Brain pericyte (primary cell): ENCODE data around the gene USHBP1.
"Not testable (repeated sequence)": the region's sequence is repeated elsewhere in the genome, so short reads cannot be mapped to it uniquely, and the experiment has no call there.

Experiments
- DNase-seq: peaks from one replicate; pipeline ENCODE4 v3.0.0-alpha.2; 2012; ENCODE audit warnings: low read depth, low spot score

USHBP1 gene

DNA sequence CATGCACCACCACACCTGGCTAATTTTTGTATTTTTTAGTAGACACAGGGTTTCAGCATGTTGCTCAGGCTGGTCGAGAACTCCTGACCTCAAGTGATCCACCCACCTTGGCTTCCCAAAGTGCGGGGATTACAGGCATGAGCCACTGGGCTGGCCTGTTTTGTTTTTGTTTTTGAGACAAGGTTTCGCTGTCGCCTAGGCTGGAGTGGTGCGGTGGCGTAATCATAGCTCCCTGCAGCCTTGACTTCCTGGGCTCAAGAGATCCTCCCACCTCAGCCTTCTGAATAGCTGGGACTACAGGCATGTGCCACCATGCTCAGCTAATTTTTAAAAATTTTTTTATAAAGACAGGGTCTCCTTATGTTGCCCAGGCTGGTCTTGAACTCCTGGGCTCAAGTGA lies 31.0 kb upstream of the USHBP1 start:
- not testable (repeated sequence) for DNase-seq

DNA sequence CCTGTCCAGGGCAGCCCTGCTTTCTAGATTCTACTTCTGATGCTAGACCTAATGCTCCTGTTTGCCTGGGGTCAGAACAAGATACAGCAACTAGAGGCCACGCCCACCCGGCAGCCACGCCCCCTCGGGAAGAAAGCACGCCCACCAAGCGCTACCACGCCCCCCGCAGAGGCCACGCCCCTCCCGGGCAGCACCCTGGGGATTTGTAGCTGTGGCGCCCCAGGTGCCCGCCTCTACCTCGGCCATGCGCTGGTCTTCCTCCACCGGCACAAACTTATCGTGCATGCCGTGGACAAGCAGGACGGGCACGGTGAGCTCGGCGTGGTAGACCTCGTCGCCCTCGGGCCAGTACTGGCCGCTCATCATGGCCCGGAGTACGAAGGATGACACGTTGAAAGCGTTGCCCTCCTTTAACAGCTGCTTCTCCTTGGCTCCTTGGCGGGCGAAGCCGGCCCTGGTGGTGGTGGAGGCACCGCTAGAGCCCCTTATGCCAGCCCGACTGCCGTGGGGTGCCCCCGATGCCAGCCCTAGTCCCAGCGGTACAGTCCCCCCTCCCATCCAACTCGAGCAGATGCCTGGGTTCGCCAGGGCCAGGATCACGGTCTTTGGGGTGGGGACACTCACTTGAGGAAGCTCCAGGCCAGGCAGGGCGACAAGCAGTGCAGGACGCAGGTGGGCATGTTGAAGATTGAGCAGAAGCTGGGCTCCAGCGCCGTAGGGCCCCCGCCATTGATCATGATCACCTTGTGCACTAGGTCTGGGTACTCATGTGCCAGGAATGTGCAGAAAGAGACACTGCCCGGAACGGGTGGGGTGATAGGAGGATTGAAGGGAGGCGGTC lies 29.7 kb upstream of the USHBP1 start:
- DNase-seq = no peak

DNA sequence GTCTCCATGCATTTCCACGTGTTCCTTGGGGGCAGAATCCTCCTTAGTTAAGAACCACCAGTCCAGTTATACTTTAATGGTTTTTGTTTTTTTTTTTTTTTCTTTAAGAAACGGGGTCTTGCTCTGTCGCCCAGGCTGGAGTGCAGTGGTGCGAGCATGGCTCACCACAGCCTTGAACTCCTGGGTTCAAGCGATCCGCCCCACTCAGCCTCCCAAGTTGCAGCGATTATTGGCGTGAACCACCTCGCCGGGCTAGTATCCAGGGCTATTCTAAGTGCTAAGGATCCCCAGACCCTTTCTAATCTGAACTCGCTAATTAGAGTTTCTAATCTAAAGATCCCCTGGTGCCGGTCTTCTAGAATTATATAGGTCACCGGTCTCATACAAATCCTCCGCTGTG lies 29.1 kb upstream of the USHBP1 start:
- no peak for DNase-seq

DNA sequence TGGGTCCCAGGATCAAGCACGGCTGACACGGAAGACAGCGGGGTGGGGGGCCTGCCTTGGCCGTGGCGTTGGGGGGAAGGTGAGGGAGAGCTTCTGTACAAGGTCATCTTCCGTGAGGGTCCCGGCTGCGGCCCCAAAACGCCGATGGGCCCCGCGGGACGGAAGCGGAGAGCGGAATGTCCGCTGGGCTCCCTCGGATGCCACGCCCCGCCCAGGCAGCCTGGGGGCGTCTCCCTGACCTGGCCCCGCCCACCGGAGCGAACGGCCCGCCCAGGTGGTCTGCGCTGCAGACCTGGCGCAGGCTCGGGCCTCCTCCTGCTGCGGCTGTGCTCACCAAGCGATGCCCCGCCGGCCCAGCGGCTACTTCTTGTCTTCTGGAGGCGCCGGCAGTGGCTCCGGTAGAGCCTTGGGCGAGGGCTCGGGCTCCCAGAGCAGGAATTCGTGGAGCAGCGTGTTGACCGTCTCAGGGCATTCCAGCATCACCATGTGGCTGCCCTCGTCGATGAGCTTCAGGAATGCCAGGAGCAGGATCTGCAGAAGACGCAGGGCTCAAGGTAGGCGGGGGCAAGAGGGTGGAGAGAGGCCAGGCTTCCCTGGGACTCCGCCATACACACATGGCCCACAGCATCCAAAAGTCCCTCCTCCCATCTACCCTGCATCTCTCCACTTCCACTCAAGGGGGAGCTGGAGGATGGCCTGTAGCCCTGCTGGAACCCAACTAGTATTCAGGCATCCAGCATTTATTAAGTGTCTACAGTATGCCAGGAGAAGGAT lies 27.9 kb upstream of the USHBP1 start:
- DNase-seq = peak; percentile 61

DNA sequence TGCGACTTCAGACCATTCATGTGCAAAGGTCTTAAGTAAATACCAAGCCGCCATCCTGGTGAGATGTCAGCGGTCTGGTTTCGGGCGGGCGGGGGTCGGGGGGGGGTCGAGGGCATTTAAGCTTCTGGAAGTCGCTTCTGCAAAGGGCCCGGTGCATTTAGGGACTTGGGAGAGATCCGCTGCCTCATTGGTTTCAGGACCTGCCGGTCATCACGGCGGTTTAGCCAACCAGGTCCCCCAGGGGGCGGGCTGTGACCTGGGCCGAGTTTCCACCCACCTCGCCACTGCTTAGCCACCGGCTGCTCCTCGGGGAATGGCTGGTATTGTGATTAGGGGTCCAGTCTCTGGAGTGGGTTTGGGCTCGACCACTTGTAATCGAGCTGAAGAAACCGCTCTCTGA lies 24.9 kb upstream of the USHBP1 start:
- DNase-seq = no peak

DNA sequence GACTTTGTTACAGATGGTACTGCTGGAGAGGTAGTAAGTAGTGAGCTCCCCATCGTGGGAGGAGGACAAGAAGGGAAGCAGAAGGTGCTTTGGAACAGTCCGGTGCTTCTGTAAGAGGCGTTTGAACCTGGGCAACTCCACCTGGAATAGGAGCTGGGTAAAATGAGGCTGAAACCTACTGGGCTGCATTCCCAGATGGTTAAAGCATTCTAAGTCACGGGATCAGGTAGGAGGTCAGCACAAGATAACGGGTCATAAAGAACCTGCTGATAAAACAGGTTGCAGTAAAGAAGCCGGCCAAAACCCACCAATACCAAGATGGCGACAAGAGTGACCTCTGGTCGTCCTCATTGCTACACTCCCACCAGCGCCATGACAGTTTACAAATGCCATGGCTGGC lies 22.2 kb upstream of the USHBP1 start:
- no peak for DNase-seq

DNA sequence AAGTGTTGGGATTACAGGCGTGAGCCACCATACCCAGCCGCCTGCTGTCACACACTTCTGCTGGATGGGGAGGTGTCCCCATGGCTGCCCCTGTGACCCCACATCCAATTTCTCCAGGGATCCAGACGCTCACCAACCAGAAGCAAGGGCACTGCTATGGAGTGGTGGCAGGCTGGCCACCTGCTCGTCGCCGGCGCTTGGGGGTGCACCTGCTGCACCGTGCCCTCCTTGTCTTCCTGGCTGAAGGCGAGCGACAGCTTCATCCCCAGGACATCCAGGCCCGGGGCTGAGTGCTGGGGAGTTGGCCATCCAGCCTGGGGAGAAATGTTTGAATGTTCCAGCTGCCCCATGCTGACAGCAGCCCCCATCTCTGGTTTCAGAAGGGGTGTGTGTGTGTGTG lies 21.7 kb upstream of the USHBP1 start:
- DNase-seq = no peak

DNA sequence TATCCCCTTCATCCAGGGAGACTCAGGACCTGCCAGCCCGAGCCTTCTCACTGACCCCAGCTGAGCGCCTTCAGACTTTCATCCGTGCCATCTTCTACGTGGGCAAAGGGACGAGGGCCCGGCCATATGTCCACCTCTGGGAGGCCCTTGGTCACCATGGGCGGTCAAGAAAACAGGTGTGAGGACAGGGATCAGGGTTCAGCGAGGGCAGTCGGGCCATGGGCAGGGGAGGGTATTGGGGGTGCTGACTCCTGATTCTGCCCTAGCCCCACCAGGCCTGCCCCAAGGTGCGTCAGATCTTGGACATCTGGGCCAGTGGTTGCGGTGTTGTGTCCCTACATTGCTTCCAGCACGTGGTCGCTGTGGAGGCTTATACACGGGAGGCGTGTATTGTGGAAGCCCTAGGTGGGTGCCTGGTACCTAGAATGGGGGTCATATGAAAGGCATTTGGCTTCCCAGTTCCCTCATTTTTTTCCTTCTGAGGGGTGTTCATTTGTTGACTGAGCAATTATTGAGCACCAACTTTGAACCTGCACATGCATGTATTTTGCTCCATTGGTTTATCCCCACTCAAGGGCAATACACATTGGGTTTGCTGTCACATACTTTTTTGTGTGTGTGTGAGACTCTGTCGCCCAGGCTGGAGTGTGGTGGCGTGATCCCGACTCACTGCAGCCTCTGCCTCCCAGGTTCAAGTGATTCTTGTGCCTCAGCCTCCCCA lies 21.0 kb upstream of the USHBP1 start:
- no peak for DNase-seq

DNA sequence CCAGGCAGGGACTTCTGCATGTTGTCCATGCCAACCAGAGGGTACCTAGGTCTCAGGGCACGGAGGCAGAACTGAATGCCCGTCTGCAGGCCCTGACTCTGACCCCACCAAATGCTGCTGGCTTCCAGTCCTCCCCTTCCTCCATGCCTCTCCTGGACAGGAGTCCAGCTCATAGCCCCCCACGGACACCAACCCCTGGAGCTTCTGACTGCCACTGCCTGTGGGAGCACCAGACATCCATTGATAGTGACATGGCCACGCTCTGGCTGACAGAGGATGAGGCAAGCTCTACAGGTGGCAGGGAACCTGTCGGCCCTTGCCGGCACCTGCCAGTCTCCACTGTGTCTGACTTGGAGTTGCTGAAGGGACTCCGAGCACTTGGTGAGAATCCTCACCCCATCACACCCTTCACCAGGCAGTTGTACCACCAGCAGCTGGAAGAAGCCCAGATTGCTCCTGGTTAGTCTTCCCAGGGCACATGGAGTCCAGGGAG lies 19.0 kb upstream of the USHBP1 start:
- DNase-seq = no peak

DNA sequence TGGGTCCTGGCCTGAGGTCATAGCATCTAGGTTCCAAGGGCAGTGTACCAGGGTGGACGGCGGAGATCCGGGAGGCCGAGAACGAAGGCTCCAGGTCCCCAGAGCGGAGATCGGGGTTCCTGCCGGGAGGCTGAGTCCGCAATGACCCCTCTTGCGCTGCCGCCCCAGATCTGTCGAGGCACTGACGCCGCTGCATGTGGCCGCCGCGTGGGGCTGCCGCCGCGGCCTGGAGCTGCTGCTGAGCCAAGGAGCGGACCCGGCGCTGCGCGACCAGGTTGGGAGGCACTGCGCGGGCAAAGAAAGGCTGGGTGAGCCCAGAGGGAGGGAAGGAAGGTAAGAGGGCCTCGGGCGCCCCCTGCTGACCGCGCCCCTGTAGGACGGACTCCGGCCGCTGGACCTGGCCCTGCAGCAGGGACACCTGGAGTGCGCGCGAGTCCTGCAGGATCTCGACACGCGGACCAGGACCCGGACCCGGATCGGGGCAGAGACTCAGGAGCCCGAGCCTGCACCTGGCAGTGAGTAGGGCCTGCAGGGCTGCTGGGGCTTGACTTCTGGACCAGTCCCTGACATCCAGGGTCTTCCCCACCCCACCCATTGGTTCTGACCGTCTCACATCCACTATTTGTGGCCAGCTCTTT lies 18.1 kb upstream of the USHBP1 start:
- DNase-seq = no peak

DNA sequence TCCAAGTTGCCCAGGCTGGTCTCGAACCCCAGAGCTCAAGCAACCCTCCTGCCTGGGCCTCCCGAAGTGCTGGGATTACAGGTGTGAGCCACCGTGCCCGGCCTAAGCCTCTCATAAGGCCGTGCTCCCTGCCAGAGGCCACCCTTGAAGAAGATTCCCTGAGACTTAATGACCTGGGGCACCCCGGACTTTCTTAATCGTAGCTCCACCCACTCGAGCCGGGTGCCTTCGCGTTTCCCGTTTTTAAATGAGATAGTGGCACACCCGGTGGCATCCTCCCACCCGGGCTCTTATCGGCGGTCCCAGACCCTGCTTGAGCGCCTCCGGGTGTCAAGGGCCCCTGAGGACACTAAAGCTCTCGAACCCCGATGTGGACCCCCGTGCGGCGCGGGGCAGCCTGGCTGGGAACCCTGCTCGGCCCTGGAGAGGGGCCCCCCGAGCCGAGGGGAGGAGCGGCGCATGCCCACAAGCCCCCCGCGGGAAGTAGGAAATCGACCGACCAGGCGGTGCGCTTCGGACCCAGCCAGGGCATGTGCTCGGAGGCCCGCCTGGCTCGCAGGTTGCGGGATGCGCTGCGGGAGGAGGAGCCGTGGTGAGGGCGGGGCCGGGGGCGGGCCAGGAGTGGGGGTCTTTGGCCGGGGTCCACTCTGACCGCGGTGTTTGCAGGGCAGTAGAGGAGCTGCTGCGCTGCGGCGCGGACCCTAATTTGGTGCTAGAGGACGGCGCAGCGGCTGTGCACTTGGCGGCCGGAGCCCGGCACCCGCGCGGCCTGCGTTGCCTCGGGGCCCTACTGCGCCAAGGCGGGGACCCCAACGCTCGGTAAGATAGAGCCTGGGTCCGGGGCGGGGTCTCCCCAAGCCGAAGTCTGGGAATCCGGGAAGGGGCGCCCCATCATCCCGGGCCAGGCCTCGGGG lies 17.1 kb upstream of the USHBP1 start, which contains the start of gene ANKLE1:
Gene ANKLE1 (plus strand): TSS at position 511 of the 914 bp plus-strand sequence. CDS start 20 bp downstream, at position 531.
- DNase-seq = no peak

DNA sequence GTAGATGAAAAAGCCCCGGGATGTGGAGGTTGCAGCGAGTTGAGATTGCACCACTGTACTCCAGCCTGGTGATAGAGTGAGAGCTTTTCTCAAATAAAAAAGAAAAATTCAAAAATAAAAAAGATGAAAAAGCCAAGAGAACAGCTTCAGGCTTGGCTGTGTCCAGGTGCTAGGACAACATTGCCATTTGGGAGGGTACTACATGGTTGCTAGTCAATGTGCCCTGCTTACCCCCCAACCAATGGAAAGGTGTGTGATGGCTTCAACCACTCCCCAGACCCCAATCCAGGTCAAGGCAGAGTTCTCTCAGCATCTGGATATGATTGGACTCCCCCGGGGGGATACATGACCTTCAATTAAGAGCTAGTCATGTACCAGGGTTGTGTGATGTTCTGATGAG lies 14.9 kb upstream of the USHBP1 start:
- DNase-seq = no peak

DNA sequence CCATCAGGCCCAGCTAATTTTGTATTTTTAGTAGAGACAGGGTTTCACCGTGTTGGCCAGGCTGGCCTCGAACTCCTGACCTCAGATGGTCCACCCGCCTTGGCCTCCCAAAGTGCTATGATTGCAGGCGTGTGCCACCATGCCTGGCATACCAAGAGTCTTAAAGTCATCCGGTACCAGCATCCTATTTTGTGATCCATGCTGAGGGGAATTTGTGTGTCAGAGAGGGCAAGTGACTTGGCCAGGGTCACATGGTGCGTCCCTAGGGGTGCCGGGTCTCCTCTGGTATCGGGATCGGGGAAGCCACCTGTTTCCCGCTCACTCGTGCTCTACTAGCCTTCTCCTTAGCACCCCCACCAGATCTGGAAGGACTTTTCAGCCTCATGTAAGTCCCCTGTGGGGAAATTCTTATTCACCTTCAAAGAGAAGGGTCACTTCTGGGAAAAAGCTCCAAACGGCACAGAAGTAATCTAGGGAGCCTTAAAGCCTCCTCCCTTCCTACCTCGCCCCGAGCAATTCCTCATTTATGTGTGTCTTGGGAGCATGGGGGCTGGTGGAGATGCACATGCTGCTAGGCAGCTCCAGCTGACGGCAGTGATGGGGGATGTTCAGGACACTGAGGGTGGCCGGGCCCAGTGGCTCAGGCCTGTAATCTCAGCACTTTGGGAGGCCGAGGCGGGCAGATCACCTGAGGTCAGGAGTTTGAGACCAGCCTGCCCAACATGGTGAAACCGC lies 11.1 kb upstream of the USHBP1 start:
- DNase-seq = no peak

DNA sequence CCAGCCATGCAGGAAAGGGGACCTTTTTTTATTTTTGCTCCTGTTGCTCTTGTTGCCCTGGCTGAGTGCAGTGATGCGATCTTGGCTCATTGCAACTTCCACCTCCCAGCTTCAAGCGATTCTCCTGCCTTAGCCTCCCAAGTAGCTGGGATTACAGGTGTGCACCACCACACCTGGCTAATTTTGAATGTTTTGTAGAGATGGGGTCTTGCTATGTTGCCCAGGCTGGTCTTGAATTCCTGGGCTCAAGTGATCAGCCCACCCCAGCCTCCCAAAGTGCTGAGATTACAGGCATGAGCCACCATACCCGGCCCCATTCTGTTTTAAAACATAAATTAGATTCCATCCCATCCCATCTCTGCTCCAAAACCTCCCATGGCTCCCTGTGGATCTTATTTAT lies 10.3 kb upstream of the USHBP1 start:
- not testable (repeated sequence) for DNase-seq

DNA sequence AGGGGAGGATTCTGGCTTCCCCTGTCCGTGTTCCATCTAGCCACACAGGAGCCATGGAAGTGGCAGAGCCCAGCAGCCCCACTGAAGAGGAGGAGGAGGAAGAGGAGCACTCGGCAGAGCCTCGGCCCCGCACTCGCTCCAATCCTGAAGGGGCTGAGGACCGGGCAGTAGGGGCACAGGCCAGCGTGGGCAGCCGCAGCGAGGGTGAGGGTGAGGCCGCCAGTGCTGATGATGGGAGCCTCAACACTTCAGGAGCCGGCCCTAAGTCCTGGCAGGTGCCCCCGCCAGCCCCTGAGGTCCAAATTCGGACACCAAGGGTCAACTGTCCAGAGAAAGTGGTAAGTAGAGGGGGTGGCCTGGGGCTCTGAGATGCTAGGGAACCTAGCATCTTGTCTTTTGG lies 4.2 kb upstream of the USHBP1 start:
- no peak for DNase-seq

DNA sequence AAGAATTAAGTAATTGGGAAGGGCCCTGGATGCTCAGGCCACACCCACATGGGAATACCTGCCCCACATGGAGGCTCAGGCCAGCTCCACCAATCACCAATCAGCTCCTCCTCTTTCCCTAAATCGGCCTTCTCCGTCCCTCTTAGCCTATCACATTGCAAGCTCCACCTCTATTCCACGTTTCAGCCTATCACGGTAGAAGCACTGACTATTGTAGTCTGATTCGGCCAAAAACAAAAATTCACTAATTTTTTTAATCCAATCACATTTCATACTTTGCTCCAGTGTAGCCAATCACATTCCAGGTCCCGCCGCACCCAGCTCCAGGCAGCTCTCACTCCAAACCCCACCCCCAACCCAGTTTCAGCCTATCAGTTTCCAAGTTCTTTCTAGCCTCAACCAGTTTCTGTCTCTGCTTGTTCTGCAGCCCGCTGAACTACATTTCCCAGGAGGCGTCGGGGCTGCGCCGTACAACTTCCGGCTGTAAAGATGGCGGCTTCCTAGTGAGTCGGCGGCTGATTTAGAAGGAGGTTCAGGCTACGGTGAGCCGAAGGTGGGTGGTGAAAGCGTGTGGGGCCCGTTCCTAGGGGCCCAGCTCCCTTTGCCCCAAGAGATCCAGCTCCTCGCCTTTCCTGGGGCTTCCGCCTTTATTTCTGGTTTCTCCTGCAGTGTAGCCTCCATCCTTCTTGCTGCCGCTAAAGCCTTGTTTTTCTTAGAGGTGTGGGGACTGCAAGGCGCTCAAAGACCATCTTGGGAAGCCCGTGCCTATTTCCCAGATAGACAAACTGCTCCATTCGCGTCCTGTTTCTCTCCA lies 2.6 kb upstream of the USHBP1 start, which contains the start of gene BABAM1:
Gene BABAM1 (plus strand): TSS at position 469 of the 814 bp plus-strand sequence. CDS start 1,364 bp downstream, outside the sequence.
- peak; percentile 95 for DNase-seq

DNA sequence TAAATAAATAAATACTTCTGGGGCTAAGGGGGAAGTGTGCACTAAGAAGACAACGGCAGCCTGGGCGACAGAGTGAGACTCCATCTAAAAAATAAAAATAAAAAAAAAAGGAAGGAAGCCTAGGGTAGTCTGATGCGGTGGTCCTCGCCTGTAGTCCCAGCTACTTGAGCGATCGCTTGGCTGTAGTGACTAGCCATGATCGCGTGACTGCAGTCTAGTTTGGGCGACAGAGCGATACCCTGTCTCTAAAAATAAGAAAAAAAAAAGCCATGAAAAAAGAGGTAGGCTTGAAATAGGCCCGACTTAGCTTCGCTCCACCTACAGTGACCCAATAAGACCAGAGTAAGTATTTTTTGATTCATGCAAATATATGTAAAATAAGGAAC lies 2.0 kb upstream of the USHBP1 start:
- DNase-seq = no peak

DNA sequence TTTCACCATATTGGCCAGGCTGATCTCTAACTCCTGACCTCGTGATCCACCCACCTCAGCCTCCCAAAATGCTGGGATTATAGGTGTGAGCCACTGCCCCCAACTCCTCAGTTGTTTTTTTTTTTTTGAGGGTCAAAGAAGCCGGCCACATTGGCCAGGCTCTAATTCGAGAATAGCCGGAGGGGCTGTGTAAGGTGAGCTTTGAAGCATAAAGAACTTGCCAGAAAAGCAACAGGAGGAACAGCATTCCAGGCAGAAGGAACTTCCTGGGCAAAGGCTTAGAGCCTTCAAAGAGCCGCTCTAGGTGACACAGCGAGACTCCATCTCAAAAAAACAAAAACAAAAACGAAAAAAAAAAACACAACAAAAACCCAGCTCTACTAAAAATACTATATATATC lies 1.5 kb upstream of the USHBP1 start:
- DNase-seq = no peak
